ENCODE measurements around the gene CRYBA1. TPM values are rescaled to one million over a fixed set of nuclear protein-coding genes. Genes with fewer than 3 reads are reported as not detected.
"Not testable (repeated sequence)": the region's sequence is repeated elsewhere in the genome, so short reads cannot be mapped to it uniquely, and the experiment has no call there.

Gene CRYBA1
- total RNA-seq (not detected), polyA plus RNA-seq (not detected)
- long read RNA-seq, donor 1: 0 reads
- long read RNA-seq, donor 2: 0 reads
- long read RNA-seq, donor 3: 0 reads

- no peak within 1 kb of the TSS for H3K27ac ChIP-seq
- no peaks in the 10 kb centered on the region for H3K9me3 ChIP-seq
- no peaks in the 10 kb centered on the region for H3K27me3 ChIP-seq
- peaks cover 0 to 4% (median 0%) of the 10 kb centered on the region in 9 donors for H3K36me3 ChIP-seq
- ATAC-seq (peak in 1 of 4 donors; percentile 30), DNase-seq (no peak)
- WGBS, 4 donors: 52 to 88% (median 67%) methylated on average over 1 of the region's 1 CpG
- intact Hi-C loops (cut with DNase I): no loop called here
- TF ChIP-seq CTCF (IDR thresholded peaks at IDR 0.05) (no peak), POLR2A (IDR thresholded peaks at IDR 0.05) (no peak)
- H3K4me1 ChIP-seq: peaks cover 0 to 4% (median 0%) of the 10 kb centered on the region in 12 donors
- no peak within 1 kb of the TSS for H3K4me3 ChIP-seq
These were observed at the start of gene CRYBA1 for GRCh38 chr17:29246628-29247027. Gene CRYBA1, plus strand, starts transcription at chr17:29246859. Its CDS starts 5 bp downstream, at chr17:29246864.

GRCh38 chr17:29197516-29198272, 49.0 kb upstream of the CRYBA1 start:
- intact Hi-C loops (cut with DNase I): no loop called here
- TF ChIP-seq POLR2A (IDR thresholded peaks at IDR 0.05) (no peak), CTCF (IDR thresholded peaks at IDR 0.05) (no peak)
- Histone ChIP-seq H3K27ac (no peak overlapping the region), H3K27me3 (no peaks in the 10 kb centered on the region), H3K9me3 (no peaks in the 10 kb centered on the region), H3K4me1 (peaks cover 0 to 11% (median 0%) of the 10 kb centered on the region in 12 donors), H3K4me3 (no peak overlapping the region), H3K36me3 (no peaks in the 10 kb centered on the region)
- ATAC-seq: no peak
- no peak for DNase-seq
- 88 to 91% (median 89%) methylated on average over 16 of the region's 16 CpGs for WGBS, 4 donors

GRCh38 chr17:29204068-29204804, 42.4 kb upstream of the CRYBA1 start:
- WGBS, 4 donors: 29 to 51% (median 41%) methylated on average over 14 to 16 of the region's 16 CpGs
- intact Hi-C loops (cut with DNase I); H3K27me3 ChIP-seq; H3K4me3 ChIP-seq; H3K27ac ChIP-seq; H3K36me3 ChIP-seq; DNase-seq; H3K9me3 ChIP-seq: not testable (repeated sequence)
- peaks cover 0 to 15% (median 1%) of the 10 kb centered on the region in 12 donors for H3K4me1 ChIP-seq
- TF ChIP-seq CTCF (IDR thresholded peaks at IDR 0.05): peak in 1 of 12 donors; percentile 15
- ATAC-seq: peak in 3 of 4 donors; percentile 72 to 77 (median 76)

GRCh38 chr17:29205047-29205446, 41.6 kb upstream of the CRYBA1 start:
- Histone ChIP-seq H3K9me3 (no peaks in the 10 kb centered on the region), H3K4me3 (no peak overlapping the region), H3K4me1 (peaks cover 0 to 15% (median 1%) of the 10 kb centered on the region in 12 donors), H3K36me3 (no peaks in the 10 kb centered on the region), H3K27ac (no peak overlapping the region), H3K27me3 (no peaks in the 10 kb centered on the region)
- intact Hi-C loops (cut with DNase I): no loop called here
- TF ChIP-seq CTCF (IDR thresholded peaks at IDR 0.05) (no peak), POLR2A (IDR thresholded peaks at IDR 0.05) (no peak)
- ATAC-seq (peak; percentile 63 to 95 (median 90)), DNase-seq (no peak)
- WGBS, 4 donors: 34 to 54% (median 47%) methylated on average over 2 of the region's 2 CpGs
